B cell (primary cell): ENCODE data around the gene GPR61. TPM values are rescaled to one million over a fixed set of nuclear protein-coding genes. Genes with fewer than 3 reads are reported as not detected.

Source experiments
- ATAC-seq: fragments of 200-7000 bp; cut with Tn5 transposase; one replicate; pipeline ENCODE4 v1.10.0; 2021; ENCODE audit warnings: low read depth, mild to moderate bottlenecking, moderate number of reproducible peaks, moderate library complexity
- CTCF ChIA-PET: fragments of 350-600 bp; sonication (Branson Sonifier 250); formaldehyde crosslinking; loops from one replicate; lab custom pipeline; 2021; ENCODE audit warnings: antibody characterized with exemption, inconsistent platforms; lab: Charles Lee
- POLR2A ChIA-PET: fragments of 350-600 bp; sonication (Branson Sonifier 250); formaldehyde crosslinking; loops from one replicate; lab custom pipeline; 2021; ENCODE audit warnings: antibody characterized with exemption; lab: Charles Lee
- DNase-seq: peaks from one replicate; pipeline ENCODE4 v3.0.0; 2013
- H2AFZ ChIP-seq: 2 replicates; pipeline ENCODE4 v1.6.1; 2012; ENCODE audit warnings: mild to moderate bottlenecking, low read depth, low read length; ENCODE audit not compliant: insufficient read depth, poor library complexity, severe bottlenecking
- H3K27ac ChIP-seq, 2 donors: 1 replicate in 1 of 2; 2 replicates in 1 of 2; pipeline ENCODE4 v1.5.1; 2012 to 2013; ENCODE audit warnings: low read length in 2 of 2, mild to moderate bottlenecking in 2 of 2, moderate library complexity in 1 of 2
- H3K27me3 ChIP-seq, 4 experiments: fragments of 200-600 bp in 1 of 4; sonication (generic) in 1 of 4; replicated peaks in 1 of 4; 1 replicate in 2 of 4; 2 replicates in 2 of 4; pipeline versions ENCODE4 v1.6.1 to v1.7.0; 2013 to 2016; ENCODE audit warnings: low read length in 3 of 4, mild to moderate bottlenecking in 2 of 4, mixed read lengths in 1 of 4, moderate library complexity in 1 of 4; ENCODE audit not compliant: insufficient read depth in 4 of 4, control insufficient read depth in 3 of 4; ENCODE audit errors: control extremely low read depth in 1 of 4
- H3K36me3 ChIP-seq, 2 experiments: replicated peaks in 1 of 2; 1 replicate in 1 of 2; 2 replicates in 1 of 2; pipeline versions ENCODE4 v1.6.1 to v1.7.1; 2013; ENCODE audit warnings: low read length in 1 of 2; ENCODE audit not compliant: insufficient read depth in 2 of 2, control insufficient read depth in 1 of 2; ENCODE audit errors: control extremely low read depth in 1 of 2, extremely low read depth in 1 of 2
- H3K4me1 ChIP-seq, 2 donors: fragments of 200-600 bp in 1 of 2; sonication (generic) in 1 of 2; 1 replicate in 1 of 2; 2 replicates in 1 of 2; pipeline versions ENCODE4 v1.5.1 to v1.6.1; 2013 to 2017; ENCODE audit warnings: low read length in 2 of 2; ENCODE audit not compliant: control insufficient read depth in 2 of 2, insufficient read depth in 2 of 2
- H3K4me2 ChIP-seq: replicated peaks from 2 replicates; pipeline ENCODE3; 2012; ENCODE audit warnings: mild to moderate bottlenecking, low read depth, low read length; ENCODE audit not compliant: poor library complexity, severe bottlenecking
- H3K4me3 ChIP-seq, 5 experiments: fragments of 200-600 bp in 1 of 5; sonication (generic) in 1 of 5; 1 replicate in 3 of 5; 2 replicates in 2 of 5; pipeline versions ENCODE4 v1.5.1 to v1.7.0; 2011 to 2016; ENCODE audit warnings: low read length in 4 of 5, mild to moderate bottlenecking in 4 of 5, low read depth in 2 of 5, control low read depth in 1 of 5, moderate library complexity in 1 of 5; ENCODE audit not compliant: insufficient read depth in 1 of 5; ENCODE audit errors: control extremely low read depth in 1 of 5, extremely low read depth in 1 of 5
- H3K79me2 ChIP-seq: fragments of 200-600 bp; sonication (generic); one replicate; pipeline ENCODE4 v1.6.0; 2016; ENCODE audit warnings: low read length; ENCODE audit not compliant: control insufficient read depth, insufficient read depth
- H3K9ac ChIP-seq: fragments of 200-600 bp; sonication (generic); 2 replicates; pipeline ENCODE4 v1.6.1; 2017; ENCODE audit warnings: mild to moderate bottlenecking, low read length, moderate library complexity
- H3K9me3 ChIP-seq, 3 donors: one replicate each; pipeline versions ENCODE4 v1.6.1 to v1.7.1; 2013; ENCODE audit warnings: low read length in 2 of 3; ENCODE audit not compliant: control insufficient read depth in 2 of 3, insufficient read depth in 1 of 3; ENCODE audit errors: control extremely low read depth in 1 of 3
- H4K20me1 ChIP-seq: 2 replicates; pipeline ENCODE4 v1.6.0; 2012; ENCODE audit warnings: mild to moderate bottlenecking, low read length; ENCODE audit not compliant: insufficient read depth, control insufficient read depth, poor library complexity, severe bottlenecking
- H3K27ac Mint-ChIP-seq: one replicate; pipeline ENCODE4 v1.8.0; 2021; ENCODE audit warnings: mixed read lengths
- H3K27me3 Mint-ChIP-seq: one replicate; pipeline ENCODE4 v1.8.0; 2021; ENCODE audit warnings: mixed read lengths
- H3K4me1 Mint-ChIP-seq: one replicate; pipeline ENCODE4 v1.8.0; 2021; ENCODE audit warnings: mixed read lengths
- H3K4me3 Mint-ChIP-seq: one replicate; pipeline ENCODE4 v1.8.0; 2021; ENCODE audit warnings: mixed read lengths
- H3K9me3 Mint-ChIP-seq: one replicate; pipeline ENCODE4 v1.8.0; 2022; ENCODE audit warnings: mixed read lengths; ENCODE audit not compliant: insufficient read depth
- CTCF ChIP-seq: fragments of 200-600 bp; IDR thresholded peaks from one replicate; pipeline ENCODE4 v1.8.0; 2022; ENCODE audit warnings: antibody characterized with exemption, mild to moderate bottlenecking
- EZH2 ChIP-seq: IDR thresholded peaks from 2 replicates; pipeline ENCODE4 v1.6.1; 2012; ENCODE audit warnings: borderline replicate concordance, low read depth, mild to moderate bottlenecking, moderate library complexity, low read length; ENCODE audit not compliant: insufficient read depth, poor library complexity, severe bottlenecking
- WGBS: methylation state at CpG from one replicate; pipeline ENCODE4 v1.1.5; 2013; ENCODE audit warnings: missing lambda C conversion rate; ENCODE audit not compliant: insufficient coverage; 5-methylcytosine and 5-hydroxymethylcytosine counted together
- intact Hi-C: fragments of 100-400 bp; cut with micrococcal nuclease; formaldehyde crosslinking; loops from one replicate; pipeline ENCODE4 v1.10.0; 2022
- polyA plus RNA-seq: library from polyadenylated mRNA; depleted of rRNA; stranded (reverse); fragments of >200 nt; gene quantifications from 2 replicates; pipeline ENCODE4 v1.2.3, GENCODE V29; 2012
- total RNA-seq, 2 donors: library from RNA; stranded (reverse); fragments of 120-200 nt in 1 of 2; gene quantifications; 1 replicate in 1 of 2; 2 replicates in 1 of 2; pipeline versions ENCODE4 v1.2.3 to v1.2.4, GENCODE V29; 2013 to 2022

The GPR61 gene
- total and polyA plus RNA-seq, 2 donors (not counting 1 experiment from before 2014, with no cell fraction given), result not detected

- Histone ChIP-seq H2AFZ (no peak overlapping the region), H3K4me1 (peaks cover 1 to 3% of the 10 kb centered on the region in 2 donors), H3K79me2 (peaks cover 35% of the 10 kb centered on the region), H3K27ac (no peak overlapping the region), H3K4me3 (no peak overlapping the region), H3K9me3 (no peaks in the 10 kb centered on the region), H3K27me3 (no peaks in the 10 kb centered on the region), H3K9ac (no peak overlapping the region), H3K4me2 (no peak overlapping the region), H4K20me1 (peaks cover 19% of the 10 kb centered on the region), H3K36me3 (peaks cover 11 to 53% of the 10 kb centered on the region in 2 experiments)
- DNase-seq (no peak), ATAC-seq (no peak)
- TF ChIP-seq EZH2, result no peak
- TF ChIP-seq CTCF, result no peak
- Mint-ChIP-seq H3K4me1 (peaks cover 3% of the 10 kb centered on the region), H3K27me3 (no peaks in the 10 kb centered on the region), H3K4me3 (no peak overlapping the region), H3K27ac (no peak overlapping the region), H3K9me3 (no peaks in the 10 kb centered on the region)
- ChIA-PET POLR2A (no interaction called here), CTCF (no interaction called here)
- WGBS, result no CpG with 5 or more reads among the region's 3 CpGs
- intact Hi-C loops, result no loop called here
These were observed 39.3 kb downstream of the GPR61 start for GRCh38 chr1:109578947-109579443.

GRCh38 chr1:109579491-109579890, 39.8 kb downstream of the GPR61 start:
- DNase-seq, result no peak
- TF ChIP-seq CTCF (no peak), EZH2 (no peak)
- ChIA-PET CTCF (no interaction called here), POLR2A (no interaction called here)
- H3K36me3 ChIP-seq, result peaks cover 10 to 58% of the 10 kb centered on the region in 2 experiments
- peaks cover 35% of the 10 kb centered on the region for H3K79me2 ChIP-seq
- ATAC-seq, result no peak
- Mint-ChIP-seq H3K27me3 (no peaks in the 10 kb centered on the region), H3K4me1 (no peaks in the 10 kb centered on the region), H3K27ac (no peak overlapping the region), H3K9me3 (no peaks in the 10 kb centered on the region), H3K4me3 (no peak overlapping the region)
- no peak overlapping the region for H3K9ac ChIP-seq
- 100% methylated on average over 1 of the region's 1 CpG for WGBS
- no peak overlapping the region for H3K4me2 ChIP-seq
- H3K27me3 ChIP-seq, result no peaks in the 10 kb centered on the region
- no peaks in the 10 kb centered on the region for H3K4me1 ChIP-seq
- H3K9me3 ChIP-seq, result no peaks in the 10 kb centered on the region
- H3K27ac ChIP-seq, result no peak overlapping the region
- H3K4me3 ChIP-seq, result no peak overlapping the region
- peaks cover 24% of the 10 kb centered on the region for H4K20me1 ChIP-seq
- intact Hi-C loops, result no loop called here
- H2AFZ ChIP-seq, result no peak overlapping the region
